NCI-H1436 treated with DMSO at 0.1 percent for 48 hours (cell line): ENCODE measurements around the gene ALDH16A1.
"Not testable (repeated sequence)": the region's sequence is repeated elsewhere in the genome, so short reads cannot be mapped to it uniquely, and the experiment has no call there.

Experiments
- DNase-seq: peaks from one replicate; lab custom pipeline; 2025; lab: John Stamatoyannopoulos, UW

The ALDH16A1 gene

GRCh38 chr19:49441210-49441959 lies 11.6 kb upstream of the ALDH16A1 start, which contains the start of gene SLC17A7:
TSS of gene SLC17A7 (minus strand) at chr19:49441527. CDS start at chr19:49441379, 148 bp downstream.
- DNase-seq = no peak

- no peak for DNase-seq
These were observed 11.1 kb upstream of the ALDH16A1 start for GRCh38 chr19:49441960-49442350.

GRCh38 chr19:49442354-49442753 lies 10.7 kb upstream of the ALDH16A1 start:
- DNase-seq = no peak

GRCh38 chr19:49442771-49443365 lies 10.2 kb upstream of the ALDH16A1 start:
- DNase-seq = no peak

- peak; percentile 87 for DNase-seq
These were observed 9.5 kb upstream of the ALDH16A1 start for GRCh38 chr19:49443366-49444099.

GRCh38 chr19:49444100-49444700 lies 8.8 kb upstream of the ALDH16A1 start:
- not testable (repeated sequence) for DNase-seq

GRCh38 chr19:49445997-49446396 lies 7.0 kb upstream of the ALDH16A1 start:
- no peak for DNase-seq

- DNase-seq = no peak
These were observed 5.3 kb upstream of the ALDH16A1 start for GRCh38 chr19:49447485-49448431.

GRCh38 chr19:49448432-49448786 lies 4.6 kb upstream of the ALDH16A1 start:
- DNase-seq = no peak

- DNase-seq = no peak
These were observed 2.6 kb upstream of the ALDH16A1 start for GRCh38 chr19:49450405-49450804.

GRCh38 chr19:49451430-49452181 lies 1.4 kb upstream of the ALDH16A1 start, which contains the start of gene PIH1D1:
TSS of gene PIH1D1 (minus strand) at chr19:49451814. CDS start at chr19:49451574, 240 bp downstream.
- DNase-seq = peak; percentile 100

- no peak for DNase-seq
These were observed 774 bp downstream of the ALDH16A1 start for GRCh38 chr19:49453757-49454240.

- DNase-seq = no peak
These were observed 2.7 kb downstream of the ALDH16A1 start for GRCh38 chr19:49455773-49456172.

- DNase-seq = no peak
These were observed 3.3 kb downstream of the ALDH16A1 start for GRCh38 chr19:49456326-49456725.

- DNase-seq = no peak
These were observed 5.5 kb downstream of the ALDH16A1 start for GRCh38 chr19:49458567-49458903.

GRCh38 chr19:49459388-49459787 lies 6.4 kb downstream of the ALDH16A1 start:
- no peak for DNase-seq

- not testable (repeated sequence) for DNase-seq
These were observed 8.1 kb downstream of the ALDH16A1 start for GRCh38 chr19:49461130-49461529.

GRCh38 chr19:49461656-49462055 lies 8.6 kb downstream of the ALDH16A1 start:
- no peak for DNase-seq

GRCh38 chr19:49462492-49462891 lies 9.5 kb downstream of the ALDH16A1 start:
- DNase-seq = no peak

GRCh38 chr19:49463960-49464740 lies 11.1 kb downstream of the ALDH16A1 start:
- no peak for DNase-seq
